ENCODE results near the gene KRTAP2-2.
"Not testable (repeated sequence)": the region's sequence is repeated elsewhere in the genome, so short reads cannot be mapped to it uniquely, and the experiment has no call there.

DNA sequence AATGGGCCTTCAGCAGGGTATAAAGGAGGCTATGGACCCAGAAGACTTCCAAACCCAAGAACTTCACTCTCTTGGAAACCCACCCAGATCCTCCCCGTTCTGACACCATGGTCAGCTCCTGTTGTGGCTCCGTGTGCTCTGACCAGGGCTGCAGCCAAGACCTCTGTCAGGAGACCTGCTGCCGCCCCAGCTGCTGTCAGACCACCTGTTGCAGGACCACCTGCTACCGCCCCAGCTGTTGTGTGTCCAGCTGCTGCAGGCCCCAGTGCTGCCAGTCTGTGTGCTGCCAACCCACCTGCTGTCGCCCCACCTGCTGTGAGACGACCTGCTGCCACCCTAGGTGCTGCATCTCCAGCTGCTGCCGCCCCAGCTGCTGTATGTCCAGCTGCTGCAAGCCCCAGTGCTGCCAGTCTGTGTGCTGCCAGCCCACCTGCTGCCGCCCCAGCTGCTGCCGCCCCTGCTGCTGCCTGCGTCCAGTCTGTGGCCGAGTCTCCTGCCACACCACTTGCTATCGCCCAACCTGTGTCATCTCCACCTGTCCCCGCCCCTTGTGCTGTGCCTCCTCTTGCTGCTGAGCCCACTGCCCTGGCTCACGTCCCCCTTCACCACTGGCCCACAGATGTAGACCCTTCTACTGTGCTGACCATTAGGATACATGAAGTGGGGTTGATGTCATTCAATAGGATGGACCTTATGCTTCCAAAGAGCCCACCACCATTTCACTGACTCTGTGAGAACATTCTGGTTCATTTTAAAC is 29.2 kb upstream of the KRTAP2-2 start, which contains the start of gene KRTAP4-7:
- not testable (repeated sequence) for TF ChIP-seq CTCF (IDR thresholded peaks at IDR 0.05); ZFX (IDR thresholded peaks at IDR 0.05; ENCODE audit: borderline replicate concordance)

Measured in 22Rv1 (cell line).